ENCODE data around the gene FHIT. TPM values are rescaled to one million over a fixed set of nuclear protein-coding genes. Genes with fewer than 3 reads are reported as not detected.

Gene FHIT
- polyA plus RNA-seq, 1 experiment, result 0.11 TPM

DNA sequence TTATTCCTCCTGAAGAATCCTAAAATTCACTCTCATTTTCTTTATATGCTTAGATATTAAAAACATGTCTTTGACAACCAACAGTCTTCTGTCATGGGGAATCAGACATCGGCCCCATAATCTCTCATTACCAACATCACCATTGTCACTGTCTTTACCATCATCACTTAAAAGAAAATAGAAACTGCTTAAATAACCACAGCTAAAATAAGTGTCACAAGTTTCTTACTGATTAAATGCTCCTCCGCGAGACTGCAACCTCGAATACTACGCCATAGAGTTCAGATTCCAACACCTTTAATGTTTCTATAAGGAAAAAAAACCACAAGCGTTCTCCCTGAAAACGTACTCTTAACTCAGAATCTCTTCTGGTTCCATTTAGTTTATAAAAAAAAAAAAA is 1223.9 kb downstream of the FHIT start:
- no peak for DNase-seq (ENCODE audit: low read depth)
- TF ChIP-seq, protein P1, sequence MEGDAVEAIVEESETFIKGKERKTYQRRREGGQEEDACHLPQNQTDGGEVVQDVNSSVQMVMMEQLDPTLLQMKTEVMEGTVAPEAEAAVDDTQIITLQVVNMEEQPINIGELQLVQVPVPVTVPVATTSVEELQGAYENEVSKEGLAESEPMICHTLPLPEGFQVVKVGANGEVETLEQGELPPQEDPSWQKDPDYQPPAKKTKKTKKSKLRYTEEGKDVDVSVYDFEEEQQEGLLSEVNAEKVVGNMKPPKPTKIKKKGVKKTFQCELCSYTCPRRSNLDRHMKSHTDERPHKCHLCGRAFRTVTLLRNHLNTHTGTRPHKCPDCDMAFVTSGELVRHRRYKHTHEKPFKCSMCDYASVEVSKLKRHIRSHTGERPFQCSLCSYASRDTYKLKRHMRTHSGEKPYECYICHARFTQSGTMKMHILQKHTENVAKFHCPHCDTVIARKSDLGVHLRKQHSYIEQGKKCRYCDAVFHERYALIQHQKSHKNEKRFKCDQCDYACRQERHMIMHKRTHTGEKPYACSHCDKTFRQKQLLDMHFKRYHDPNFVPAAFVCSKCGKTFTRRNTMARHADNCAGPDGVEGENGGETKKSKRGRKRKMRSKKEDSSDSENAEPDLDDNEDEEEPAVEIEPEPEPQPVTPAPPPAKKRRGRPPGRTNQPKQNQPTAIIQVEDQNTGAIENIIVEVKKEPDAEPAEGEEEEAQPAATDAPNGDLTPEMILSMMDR (IDR thresholded peaks at IDR 0.05; ENCODE audit: insufficient read depth, low read depth, low read length), result no peak
- H3K36me3 ChIP-seq (ENCODE audit: control insufficient read depth, insufficient read depth, low read length), result no peaks in the 10 kb centered on the region
- ChIA-PET CTCF (no interaction called here), POLR2A (no interaction called here)
- no peaks in the 10 kb centered on the region for H3K27me3 ChIP-seq (ENCODE audit: control insufficient read depth, insufficient read depth, low read length)
- H3K4me3 ChIP-seq (ENCODE audit: low read depth, low read length), result no peak overlapping the region

DNA sequence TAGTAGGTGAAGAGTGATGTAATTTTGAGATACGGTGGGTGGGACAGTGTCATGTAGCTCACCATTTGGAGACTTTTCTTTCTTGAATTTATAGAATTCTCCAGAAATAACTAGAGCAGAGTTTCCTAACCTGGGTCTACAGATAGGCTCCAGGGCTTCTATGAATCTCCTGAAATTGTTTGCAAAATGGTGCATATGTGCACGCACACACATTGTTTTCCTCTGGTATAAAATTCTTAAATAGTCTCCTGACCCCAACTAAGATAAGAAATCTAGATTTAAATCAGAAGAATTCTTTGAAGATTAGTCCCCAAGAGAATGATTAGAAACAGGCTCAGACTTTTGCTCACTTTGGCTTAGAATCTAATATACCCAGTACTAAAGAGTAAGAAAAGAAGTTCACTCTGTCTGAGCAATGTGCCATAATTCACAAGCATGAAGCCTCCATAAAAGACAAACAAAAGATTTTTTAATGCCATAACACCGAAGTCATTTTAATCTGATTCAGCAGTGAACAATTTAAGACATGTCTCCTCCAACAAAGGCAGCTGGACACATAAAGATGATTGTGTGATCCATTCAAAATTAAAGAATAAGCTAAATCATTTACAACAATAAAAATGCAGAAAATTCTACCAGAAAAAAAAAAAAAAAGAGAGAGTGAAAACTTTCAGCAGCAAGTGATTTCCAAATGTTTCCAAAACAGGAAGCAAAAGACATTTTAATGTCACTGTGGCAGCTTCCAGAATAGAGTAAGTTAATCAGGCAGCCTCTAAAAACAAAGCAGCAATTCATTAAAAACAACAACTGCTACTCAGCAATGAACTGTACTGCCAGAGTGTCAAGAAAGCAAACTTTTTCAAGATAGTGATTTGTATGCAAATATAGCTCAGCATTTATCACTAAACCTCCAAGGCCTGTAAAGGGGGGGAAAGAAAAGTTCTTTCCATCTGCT is 1225.9 kb downstream of the FHIT start:
- POLR2A ChIA-PET, result interaction anchor here (0.6 kb wide), 1 partner anchor 31 kb away, joined by 5 read pairs; no protein-coding TSS in a partner anchor
- TF ChIP-seq, protein P1 (IDR thresholded peaks at IDR 0.05; ENCODE audit: insufficient read depth, low read depth, low read length), result no peak
- Histone ChIP-seq H3K36me3 (ENCODE audit: control insufficient read depth, insufficient read depth, low read length) (no peaks in the 10 kb centered on the region), H3K4me3 (ENCODE audit: low read depth, low read length) (no peak overlapping the region), H3K27me3 (ENCODE audit: control insufficient read depth, insufficient read depth, low read length) (no peaks in the 10 kb centered on the region)
- peak; percentile 29 for DNase-seq (ENCODE audit: low read depth)
- CTCF ChIA-PET, result no interaction called here

DNA sequence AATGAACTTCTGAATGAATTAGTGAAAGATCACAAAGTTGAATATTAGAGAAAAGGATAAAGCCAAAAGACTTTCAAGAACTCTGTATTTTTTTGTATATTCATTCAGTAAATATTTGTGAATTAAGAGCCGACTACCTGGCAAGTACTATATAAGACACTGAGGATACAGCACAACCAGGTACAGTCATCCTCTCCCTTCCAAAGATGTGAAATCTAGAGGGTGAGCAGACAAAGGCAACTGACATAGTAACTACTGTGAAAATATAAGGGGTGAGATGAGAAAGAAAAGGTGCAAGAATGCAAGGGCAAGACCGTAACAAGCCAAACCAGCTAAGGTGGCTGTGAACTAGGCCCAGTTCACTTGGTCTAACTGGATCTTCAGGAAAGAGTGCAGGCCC is 1226.9 kb downstream of the FHIT start:
- Histone ChIP-seq H3K27me3 (ENCODE audit: control insufficient read depth, insufficient read depth, low read length) (no peaks in the 10 kb centered on the region), H3K36me3 (ENCODE audit: control insufficient read depth, insufficient read depth, low read length) (no peaks in the 10 kb centered on the region), H3K4me3 (ENCODE audit: low read depth, low read length) (no peak overlapping the region)
- ChIA-PET POLR2A (no interaction called here), CTCF (no interaction called here)
- TF ChIP-seq, protein P1 (IDR thresholded peaks at IDR 0.05; ENCODE audit: insufficient read depth, low read depth, low read length), result no peak
- no peak for DNase-seq (ENCODE audit: low read depth)

DNA sequence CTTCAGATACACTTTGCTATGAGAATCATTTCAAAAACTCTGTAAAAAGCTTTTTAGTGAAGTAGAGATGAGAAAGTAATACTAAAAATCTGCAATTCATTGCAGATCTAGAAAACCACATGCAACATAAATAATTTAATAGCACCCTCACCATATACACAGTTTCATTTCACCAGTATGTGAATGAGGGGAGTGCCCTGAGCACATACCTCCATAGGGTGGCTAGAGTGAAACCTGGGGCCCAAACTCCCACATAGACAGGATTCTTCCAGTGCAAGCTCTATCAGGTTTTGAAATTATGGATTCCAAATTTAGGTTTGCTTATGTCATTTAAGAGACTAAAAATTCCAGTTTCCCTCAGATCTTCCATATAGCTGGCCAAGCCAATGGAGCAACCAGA is 1228.1 kb downstream of the FHIT start:
- POLR2A ChIA-PET, result no interaction called here
- TF ChIP-seq, protein P1 (IDR thresholded peaks at IDR 0.05; ENCODE audit: insufficient read depth, low read depth, low read length), result no peak
- CTCF ChIA-PET, result no interaction called here
- no peaks in the 10 kb centered on the region for H3K27me3 ChIP-seq (ENCODE audit: control insufficient read depth, insufficient read depth, low read length)
- H3K4me3 ChIP-seq (ENCODE audit: low read depth, low read length), result no peak overlapping the region
- no peaks in the 10 kb centered on the region for H3K36me3 ChIP-seq (ENCODE audit: control insufficient read depth, insufficient read depth, low read length)
- DNase-seq (ENCODE audit: low read depth), result no peak

DNA sequence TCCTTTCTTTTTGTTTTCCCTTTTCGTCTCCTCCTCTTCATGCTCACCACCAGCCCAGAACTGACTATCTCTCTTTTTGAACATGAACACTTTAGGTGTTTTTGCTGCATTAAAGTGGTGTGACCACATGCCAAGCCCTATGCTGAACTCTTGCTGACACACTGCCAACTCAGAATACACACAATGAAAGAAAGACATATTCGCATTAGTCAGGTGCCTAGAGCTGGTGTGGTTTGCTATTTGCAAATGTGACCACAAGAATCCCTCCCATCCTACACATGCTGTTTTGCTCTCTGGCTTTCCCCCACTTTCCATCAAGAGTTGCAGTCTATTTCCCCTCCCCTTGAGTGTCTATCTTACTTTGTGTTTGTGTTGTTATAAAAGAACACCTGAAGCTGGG is 1233.6 kb downstream of the FHIT start:
- DNase-seq (ENCODE audit: low read depth), result no peak
- no peaks in the 10 kb centered on the region for H3K36me3 ChIP-seq (ENCODE audit: control insufficient read depth, insufficient read depth, low read length)
- H3K27me3 ChIP-seq (ENCODE audit: control insufficient read depth, insufficient read depth, low read length), result no peaks in the 10 kb centered on the region
- ChIA-PET CTCF (no interaction called here), POLR2A (no interaction called here)
- H3K4me3 ChIP-seq (ENCODE audit: low read depth, low read length), result no peak overlapping the region
- TF ChIP-seq, protein P1 (IDR thresholded peaks at IDR 0.05; ENCODE audit: insufficient read depth, low read depth, low read length), result no peak

Measured in BJ (cell line).